Colonic mucosa (tissue), 4 donors: Measurements from ENCODE around the gene FGGY. TPM values are rescaled to one million over a fixed set of nuclear protein-coding genes. Genes with fewer than 3 reads are reported as not detected.

ENCODE experiments used
- DNase-seq: peaks from one replicate; pipeline ENCODE4 v3.0.0-alpha.2; 2020
- H3K27ac ChIP-seq: fragments of 200-600 bp; one replicate; pipeline ENCODE4 v1.8.0; 2021
- H3K27me3 ChIP-seq: fragments of 200-600 bp; one replicate; pipeline ENCODE4 v1.8.0; 2021
- H3K36me3 ChIP-seq: fragments of 200-600 bp; one replicate; pipeline ENCODE4 v1.8.0; 2021
- H3K4me1 ChIP-seq: fragments of 200-600 bp; one replicate; pipeline ENCODE4 v1.8.0; 2021; ENCODE audit warnings: mild to moderate bottlenecking
- H3K4me3 ChIP-seq: fragments of 200-600 bp; one replicate; pipeline ENCODE4 v1.8.0; 2021
- H3K9ac ChIP-seq, 2 donors: one replicate each; pipeline ENCODE4 v1.7.0; 2013; ENCODE audit warnings: control low read depth in 2 of 2, low read depth in 2 of 2, low read length in 2 of 2
- H3K9me3 ChIP-seq: fragments of 200-600 bp; one replicate; pipeline ENCODE4 v1.8.0; 2021
- intact Hi-C: fragments of 100-400 bp; cut with DNase I; formaldehyde crosslinking; loops from one replicate; pipeline ENCODE4 v1.14.1; 2022
- total RNA-seq, 2 donors: library from RNA; stranded (reverse); fragmentation: NEBNext Ultra II Directional in 1 of 2; extraction: Animal tissue kit (Norgen Biotek cat#: 25700) in 1 of 2; gene quantifications; one replicate each; pipeline ENCODE4 v1.2.1, GENCODE V29; 2021
- TF ChIP-seq, protein P1 (sequence below): fragments of 200-600 bp; IDR thresholded peaks from one replicate; pipeline ENCODE4 v1.8.0; 2022; ENCODE audit warnings: antibody characterized with exemption, mild to moderate bottlenecking
- donor health status: healthy.
- donor health status: DM: no; HTN: no; CAD: no.
- donor health status: DM: no; HTN: no; CAD: no.

Gene FGGY
- total RNA-seq, 2 donors from 2014 or later: 12.5 to 19.5 TPM

DNA sequence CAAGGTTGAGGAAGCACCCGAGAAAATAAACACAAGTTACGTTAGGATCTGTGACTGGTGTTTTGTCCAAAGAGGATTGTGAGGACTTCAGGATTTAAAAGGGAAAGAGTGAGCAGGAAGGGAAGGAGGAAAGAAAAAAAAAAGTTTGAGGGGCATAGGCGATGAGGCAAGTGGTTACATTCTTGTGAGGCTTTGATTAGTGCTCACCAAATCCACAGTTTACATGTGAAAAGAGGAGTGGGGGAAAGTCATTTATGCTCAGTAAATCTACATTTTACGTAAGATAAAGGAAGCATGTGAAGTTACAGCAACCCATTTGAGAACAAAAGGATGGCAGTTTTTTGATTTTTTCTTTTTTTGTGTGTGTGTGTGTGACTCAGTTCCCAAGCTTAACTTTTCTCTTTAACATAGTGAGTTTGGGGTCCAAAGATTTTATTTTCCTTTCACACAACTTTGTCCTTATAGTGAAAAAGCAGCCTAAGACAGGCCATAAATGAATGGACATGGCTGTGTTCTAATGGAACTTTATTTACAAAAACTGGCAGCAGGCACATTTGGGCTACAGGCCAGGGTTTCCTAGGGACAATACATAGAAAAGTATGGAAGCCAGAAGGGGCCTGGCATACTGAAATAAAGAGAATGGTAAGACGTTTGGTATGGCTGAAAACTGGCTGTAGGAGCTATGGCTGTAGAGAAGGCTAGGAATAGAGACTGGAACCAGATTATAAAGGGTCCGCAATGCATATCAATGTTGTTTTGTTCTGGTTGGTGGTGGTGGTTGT lies 121.7 kb downstream of the FGGY start:
- H3K36me3 ChIP-seq: no peaks in the 10 kb centered on the region
- intact Hi-C loops: no loop called here
- DNase-seq: no peak
- no peaks in the 10 kb centered on the region for H3K9me3 ChIP-seq
- H3K9ac ChIP-seq: no peak overlapping the region
- TF ChIP-seq, protein P1, sequence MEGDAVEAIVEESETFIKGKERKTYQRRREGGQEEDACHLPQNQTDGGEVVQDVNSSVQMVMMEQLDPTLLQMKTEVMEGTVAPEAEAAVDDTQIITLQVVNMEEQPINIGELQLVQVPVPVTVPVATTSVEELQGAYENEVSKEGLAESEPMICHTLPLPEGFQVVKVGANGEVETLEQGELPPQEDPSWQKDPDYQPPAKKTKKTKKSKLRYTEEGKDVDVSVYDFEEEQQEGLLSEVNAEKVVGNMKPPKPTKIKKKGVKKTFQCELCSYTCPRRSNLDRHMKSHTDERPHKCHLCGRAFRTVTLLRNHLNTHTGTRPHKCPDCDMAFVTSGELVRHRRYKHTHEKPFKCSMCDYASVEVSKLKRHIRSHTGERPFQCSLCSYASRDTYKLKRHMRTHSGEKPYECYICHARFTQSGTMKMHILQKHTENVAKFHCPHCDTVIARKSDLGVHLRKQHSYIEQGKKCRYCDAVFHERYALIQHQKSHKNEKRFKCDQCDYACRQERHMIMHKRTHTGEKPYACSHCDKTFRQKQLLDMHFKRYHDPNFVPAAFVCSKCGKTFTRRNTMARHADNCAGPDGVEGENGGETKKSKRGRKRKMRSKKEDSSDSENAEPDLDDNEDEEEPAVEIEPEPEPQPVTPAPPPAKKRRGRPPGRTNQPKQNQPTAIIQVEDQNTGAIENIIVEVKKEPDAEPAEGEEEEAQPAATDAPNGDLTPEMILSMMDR: no peak
- H3K27ac ChIP-seq: no peak overlapping the region
- no peaks in the 10 kb centered on the region for H3K4me1 ChIP-seq
- H3K27me3 ChIP-seq: no peaks in the 10 kb centered on the region
- H3K4me3 ChIP-seq: no peak overlapping the region

- Histone ChIP-seq H3K9me3 (no peaks in the 10 kb centered on the region), H3K27ac (no peak overlapping the region), H3K27me3 (no peaks in the 10 kb centered on the region), H3K4me3 (no peak overlapping the region), H3K4me1 (no peaks in the 10 kb centered on the region), H3K9ac (no peak overlapping the region), H3K36me3 (no peaks in the 10 kb centered on the region)
- intact Hi-C loops: no loop called here
- TF ChIP-seq, protein P1: no peak
- no peak for DNase-seq
These were observed 122.7 kb downstream of the FGGY start for GRCh38 chr1:59419361-59420140.

- H3K9ac ChIP-seq: no peak overlapping the region
- TF ChIP-seq, protein P1: no peak
- no peak for DNase-seq
- no peaks in the 10 kb centered on the region for H3K27me3 ChIP-seq
- H3K4me3 ChIP-seq: no peak overlapping the region
- H3K36me3 ChIP-seq: no peaks in the 10 kb centered on the region
- H3K4me1 ChIP-seq: no peaks in the 10 kb centered on the region
- H3K9me3 ChIP-seq: no peaks in the 10 kb centered on the region
- H3K27ac ChIP-seq: no peak overlapping the region
- intact Hi-C loops: no loop called here
These were observed 124.5 kb downstream of the FGGY start for GRCh38 chr1:59421232-59421920.

- TF ChIP-seq, protein P1: no peak
- H3K36me3 ChIP-seq: no peaks in the 10 kb centered on the region
- H3K4me3 ChIP-seq: no peak overlapping the region
- no peaks in the 10 kb centered on the region for H3K4me1 ChIP-seq
- H3K27ac ChIP-seq: no peak overlapping the region
- intact Hi-C loops: no loop called here
- no peaks in the 10 kb centered on the region for H3K27me3 ChIP-seq
- peak; percentile 81 for DNase-seq
- H3K9me3 ChIP-seq: no peaks in the 10 kb centered on the region
- no peak overlapping the region for H3K9ac ChIP-seq
These were observed 126.2 kb downstream of the FGGY start for GRCh38 chr1:59422921-59423575.

DNA sequence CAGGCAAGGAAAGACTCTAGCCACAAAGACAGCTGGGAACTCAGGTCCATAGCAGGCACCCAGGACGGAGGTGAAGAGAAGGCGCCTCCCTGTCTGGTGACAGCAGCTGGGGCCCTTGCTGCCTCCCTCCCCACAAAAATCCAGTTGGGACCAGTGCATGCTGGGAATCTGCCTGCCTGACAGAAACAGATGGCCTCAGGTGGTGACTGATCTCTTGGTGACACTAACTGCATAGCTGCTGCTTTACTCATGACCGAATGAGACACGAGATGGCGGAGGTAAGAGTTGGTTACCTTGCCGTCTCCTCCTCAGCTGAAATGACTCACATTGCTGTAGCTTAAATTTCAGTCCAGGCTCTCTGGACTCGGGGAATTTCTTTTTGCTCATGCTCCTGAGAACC lies 130.3 kb downstream of the FGGY start:
- no peak for DNase-seq

More for the DNA sequence above, 130.3 kb downstream of the FGGY start:
- Histone ChIP-seq H3K36me3 (no peaks in the 10 kb centered on the region), H3K4me1 (peaks cover 5% of the 10 kb centered on the region), H3K27ac (no peak overlapping the region), H3K9me3 (no peaks in the 10 kb centered on the region), H3K27me3 (no peaks in the 10 kb centered on the region), H3K9ac (no peak overlapping the region), H3K4me3 (no peak overlapping the region)
- intact Hi-C loops: no loop called here
- TF ChIP-seq, protein P1: no peak
